Measurements from ENCODE around the gene SCUBE3.

SCUBE3 gene

DNA sequence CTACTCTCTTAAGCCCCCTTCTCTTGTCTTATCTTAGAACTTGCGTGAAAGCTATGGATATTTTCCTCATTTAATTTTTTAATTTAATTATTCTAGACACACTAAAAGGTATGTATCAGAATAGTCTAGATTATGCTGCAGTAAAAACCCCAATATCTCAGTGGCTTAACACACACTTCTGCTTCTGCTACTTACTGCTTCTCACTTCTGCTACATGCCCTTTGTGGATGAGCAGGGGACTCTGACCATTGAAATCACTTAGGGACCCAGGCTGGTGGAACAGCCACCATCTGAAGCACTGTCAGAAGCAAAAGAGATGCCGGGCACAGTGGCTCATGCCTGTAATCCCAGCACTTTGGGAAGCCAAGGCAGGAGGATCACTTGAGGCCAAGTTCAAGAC lies 27.2 kb upstream of the SCUBE3 start:
- Mint-ChIP-seq H3K27ac (no peak overlapping the region), H3K4me1 (ENCODE audit: low read depth) (no peaks in the 10 kb centered on the region), H3K36me3 (ENCODE audit: low read depth) (no peaks in the 10 kb centered on the region), H3K27me3 (peaks cover 34% of the 10 kb centered on the region), H3K9me3 (no peaks in the 10 kb centered on the region), H3K4me3 (no peak overlapping the region)
- DNase-seq, result no peak

DNA sequence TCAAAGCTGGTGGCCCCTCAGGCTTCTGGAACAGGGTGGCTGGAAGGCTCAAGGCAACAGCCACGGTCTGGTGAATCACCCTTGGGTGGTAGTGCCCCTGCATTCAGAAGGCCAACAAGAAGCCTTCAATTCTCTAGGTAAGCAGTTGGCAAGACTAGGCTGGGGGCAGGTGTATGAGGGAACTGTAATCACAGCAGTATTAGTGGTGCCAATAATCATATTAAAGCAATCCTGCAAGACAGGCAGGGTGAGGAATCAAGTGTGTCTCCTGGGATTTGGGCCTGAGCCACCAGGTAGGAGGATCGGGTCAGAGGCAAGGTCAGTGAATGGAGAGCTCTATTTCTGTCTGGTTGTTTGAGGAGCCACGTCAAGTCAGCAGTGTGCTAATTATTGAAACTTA lies 24.9 kb upstream of the SCUBE3 start:
- no peak overlapping the region for H3K27ac Mint-ChIP-seq
- no peak for DNase-seq
- no peak overlapping the region for H3K4me3 Mint-ChIP-seq
- peaks cover 3% of the 10 kb centered on the region for H3K4me1 Mint-ChIP-seq (ENCODE audit: low read depth)
- no peaks in the 10 kb centered on the region for H3K9me3 Mint-ChIP-seq
- H3K27me3 Mint-ChIP-seq, result peaks cover 25% of the 10 kb centered on the region
- no peaks in the 10 kb centered on the region for H3K36me3 Mint-ChIP-seq (ENCODE audit: low read depth)

DNA sequence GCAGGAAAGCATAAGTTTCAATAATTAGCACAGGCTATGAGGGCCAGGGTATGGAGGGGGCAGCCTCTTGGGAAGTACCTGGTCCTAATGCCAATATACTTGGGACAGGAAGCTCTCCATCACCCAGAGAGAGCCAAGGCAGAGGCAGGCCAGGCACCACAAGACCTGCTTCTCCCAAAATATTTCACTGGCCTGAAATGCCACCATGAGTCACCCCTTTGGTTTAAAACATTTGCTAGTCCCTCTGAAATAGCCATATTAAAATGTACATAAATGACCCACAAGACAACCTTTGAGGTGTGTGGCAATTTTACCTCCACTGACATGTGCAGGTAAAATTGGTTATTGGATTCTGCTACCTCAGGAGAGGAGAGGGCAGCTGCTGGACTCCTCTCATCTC lies 23.4 kb upstream of the SCUBE3 start:
- Mint-ChIP-seq H3K27me3 (peaks cover 24% of the 10 kb centered on the region), H3K9me3 (no peaks in the 10 kb centered on the region), H3K36me3 (ENCODE audit: low read depth) (no peaks in the 10 kb centered on the region), H3K4me3 (no peak overlapping the region), H3K27ac (no peak overlapping the region), H3K4me1 (ENCODE audit: low read depth) (peaks cover 6% of the 10 kb centered on the region)
- DNase-seq, result no peak

DNA sequence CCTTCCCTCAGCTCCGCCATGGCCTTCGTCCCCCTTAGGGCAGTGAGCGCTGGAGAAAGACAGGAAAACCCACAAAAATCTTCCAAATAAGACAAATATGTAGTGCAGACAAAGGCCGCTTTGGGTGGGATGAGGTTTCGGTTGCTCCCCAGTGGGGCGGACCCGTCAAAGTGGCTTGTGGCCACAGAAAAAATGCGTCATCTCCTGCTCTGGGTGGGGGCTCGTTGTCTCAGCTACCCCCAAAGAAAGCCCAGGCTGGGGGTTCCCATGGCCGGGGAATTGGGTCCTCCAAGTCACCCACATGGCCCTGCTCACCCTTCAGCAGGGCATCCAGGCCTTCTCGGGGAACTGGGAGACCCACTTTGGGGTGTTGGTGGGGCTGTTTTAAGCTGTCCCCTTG lies 21.9 kb upstream of the SCUBE3 start:
- H3K36me3 Mint-ChIP-seq (ENCODE audit: low read depth), result no peaks in the 10 kb centered on the region
- peaks cover 18% of the 10 kb centered on the region for H3K27me3 Mint-ChIP-seq
- no peak for DNase-seq
- no peak overlapping the region for H3K27ac Mint-ChIP-seq
- peaks cover 6% of the 10 kb centered on the region for H3K4me1 Mint-ChIP-seq (ENCODE audit: low read depth)
- no peaks in the 10 kb centered on the region for H3K9me3 Mint-ChIP-seq
- H3K4me3 Mint-ChIP-seq, result no peak overlapping the region

DNA sequence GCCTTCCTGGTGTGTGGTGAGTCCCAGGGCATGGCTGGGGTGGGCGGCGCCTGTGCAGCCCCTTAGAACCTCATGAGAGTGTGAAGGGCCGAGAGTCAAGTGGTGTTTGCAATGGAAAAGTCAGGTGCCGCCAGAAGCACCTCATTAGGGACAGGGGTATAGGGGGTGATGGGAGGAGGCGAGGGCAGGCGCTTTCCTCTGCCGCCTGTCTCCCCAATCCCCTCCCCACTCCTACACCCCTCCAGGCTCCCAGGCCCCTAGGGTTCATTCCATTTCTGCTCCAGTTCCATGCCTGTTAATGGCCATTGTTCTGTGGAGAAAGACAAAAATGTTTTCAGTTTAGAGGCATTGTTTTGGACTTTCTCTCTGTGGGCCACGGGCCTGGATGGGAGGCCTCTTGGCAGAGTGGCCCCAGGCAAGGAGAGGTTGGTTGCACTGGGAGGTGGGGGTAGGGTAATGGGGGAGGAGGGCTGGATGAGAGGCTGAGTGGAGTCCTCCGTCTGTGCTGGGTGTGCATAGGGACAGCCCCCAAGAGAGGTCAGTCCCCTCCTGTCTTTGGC lies 21.4 kb upstream of the SCUBE3 start:
- H3K27me3 Mint-ChIP-seq, result peaks cover 18% of the 10 kb centered on the region
- H3K36me3 Mint-ChIP-seq (ENCODE audit: low read depth), result no peaks in the 10 kb centered on the region
- H3K27ac Mint-ChIP-seq, result no peak overlapping the region
- no peak overlapping the region for H3K4me3 Mint-ChIP-seq
- H3K9me3 Mint-ChIP-seq, result no peaks in the 10 kb centered on the region
- peaks cover 6% of the 10 kb centered on the region for H3K4me1 Mint-ChIP-seq (ENCODE audit: low read depth)
- DNase-seq, result no peak

GRCh38 chr6:35194390-35194789 lies 19.4 kb upstream of the SCUBE3 start:
- H3K9me3 Mint-ChIP-seq, result no peaks in the 10 kb centered on the region
- H3K4me1 Mint-ChIP-seq (ENCODE audit: low read depth), result peaks cover 6% of the 10 kb centered on the region
- no peaks in the 10 kb centered on the region for H3K36me3 Mint-ChIP-seq (ENCODE audit: low read depth)
- no peak for DNase-seq
- H3K27ac Mint-ChIP-seq, result no peak overlapping the region
- H3K4me3 Mint-ChIP-seq, result no peak overlapping the region
- peaks cover 27% of the 10 kb centered on the region for H3K27me3 Mint-ChIP-seq

DNA sequence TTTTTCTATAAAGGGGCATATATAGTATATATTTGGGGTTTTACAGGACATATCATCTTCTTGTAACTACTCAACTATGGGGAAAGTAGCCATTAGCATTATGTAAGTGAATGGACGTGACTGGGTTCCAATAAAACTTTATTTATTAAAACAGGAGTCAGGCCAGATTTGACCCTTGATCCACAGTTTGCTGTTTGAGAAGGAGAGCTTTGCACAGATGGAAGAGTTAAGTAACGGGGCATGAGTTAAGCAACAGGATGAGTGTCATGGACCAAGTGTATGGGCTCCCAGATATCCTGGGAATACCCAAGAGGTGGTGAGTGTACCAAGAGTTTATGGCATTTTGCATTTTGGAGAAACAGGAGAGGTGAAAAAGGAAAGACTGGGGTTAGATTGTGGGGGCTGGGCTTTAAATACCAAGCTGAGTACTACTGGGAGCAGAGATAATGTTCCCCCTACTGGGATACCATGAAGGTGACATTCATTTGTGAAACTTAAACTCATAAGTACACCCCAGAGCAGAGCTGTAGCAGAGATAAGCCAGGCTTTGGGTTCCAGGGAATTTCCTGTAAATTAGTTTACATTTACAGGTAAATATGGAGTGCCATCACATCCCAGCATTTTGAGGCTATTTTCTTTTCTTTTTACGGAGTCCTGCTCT lies 18.5 kb upstream of the SCUBE3 start:
- no peaks in the 10 kb centered on the region for H3K9me3 Mint-ChIP-seq
- H3K27me3 Mint-ChIP-seq, result peaks cover 30% of the 10 kb centered on the region
- H3K4me1 Mint-ChIP-seq (ENCODE audit: low read depth), result peaks cover 6% of the 10 kb centered on the region
- no peak for DNase-seq
- H3K27ac Mint-ChIP-seq, result no peak overlapping the region
- H3K4me3 Mint-ChIP-seq, result no peak overlapping the region
- no peaks in the 10 kb centered on the region for H3K36me3 Mint-ChIP-seq (ENCODE audit: low read depth)

DNA sequence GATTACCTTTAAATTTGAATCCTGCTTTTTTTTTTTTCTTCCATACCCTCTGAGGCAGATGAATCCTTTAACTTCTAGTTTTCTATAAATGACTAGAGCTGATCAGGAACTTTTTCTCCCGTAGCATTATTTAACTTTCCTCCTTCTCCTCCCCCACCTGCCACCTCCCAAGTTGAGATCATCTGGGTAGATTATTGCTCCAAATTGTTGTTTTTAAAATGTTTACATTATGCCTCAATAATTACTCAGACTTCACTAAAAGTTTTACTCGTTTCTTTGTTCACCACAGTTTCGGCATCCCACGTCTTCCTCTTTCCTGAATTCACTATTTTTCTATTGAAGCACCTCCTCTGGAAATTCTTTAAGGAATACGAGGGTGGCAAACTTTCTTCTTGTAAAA lies 16.6 kb upstream of the SCUBE3 start:
- H3K4me3 Mint-ChIP-seq, result no peak overlapping the region
- peaks cover 6% of the 10 kb centered on the region for H3K4me1 Mint-ChIP-seq (ENCODE audit: low read depth)
- DNase-seq, result no peak
- peaks cover 37% of the 10 kb centered on the region for H3K27me3 Mint-ChIP-seq
- no peaks in the 10 kb centered on the region for H3K9me3 Mint-ChIP-seq
- H3K36me3 Mint-ChIP-seq (ENCODE audit: low read depth), result no peaks in the 10 kb centered on the region
- no peak overlapping the region for H3K27ac Mint-ChIP-seq

DNA sequence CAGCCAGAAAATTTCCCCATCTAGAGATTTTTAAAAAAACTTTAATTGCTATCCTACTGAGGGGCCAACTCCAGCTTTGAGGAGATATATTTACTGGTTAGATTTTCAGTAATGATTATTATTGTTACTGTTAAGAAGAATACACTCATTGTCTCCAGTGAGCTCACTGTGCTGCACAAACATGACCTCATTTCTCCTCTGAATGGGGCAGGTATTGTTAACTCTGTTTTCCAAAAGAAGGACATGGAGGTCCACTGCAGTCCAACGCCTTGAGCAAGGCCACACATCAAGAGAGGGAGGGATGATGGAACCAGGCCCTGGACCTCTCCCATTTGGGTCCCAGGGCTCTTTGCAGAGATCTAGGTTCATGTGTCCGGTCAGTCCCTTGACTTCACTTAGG lies 13.9 kb upstream of the SCUBE3 start:
- H3K4me1 Mint-ChIP-seq (ENCODE audit: low read depth), result no peaks in the 10 kb centered on the region
- peaks cover 46% of the 10 kb centered on the region for H3K27me3 Mint-ChIP-seq
- H3K9me3 Mint-ChIP-seq, result no peaks in the 10 kb centered on the region
- DNase-seq, result no peak
- no peaks in the 10 kb centered on the region for H3K36me3 Mint-ChIP-seq (ENCODE audit: low read depth)
- no peak overlapping the region for H3K4me3 Mint-ChIP-seq
- H3K27ac Mint-ChIP-seq, result no peak overlapping the region

GRCh38 chr6:35202066-35202546 lies 11.7 kb upstream of the SCUBE3 start:
- Mint-ChIP-seq H3K27me3 (peaks cover 58% of the 10 kb centered on the region), H3K4me1 (ENCODE audit: low read depth) (no peaks in the 10 kb centered on the region), H3K9me3 (no peaks in the 10 kb centered on the region), H3K36me3 (ENCODE audit: low read depth) (no peaks in the 10 kb centered on the region), H3K4me3 (no peak overlapping the region), H3K27ac (no peak overlapping the region)
- no peak for DNase-seq

DNA sequence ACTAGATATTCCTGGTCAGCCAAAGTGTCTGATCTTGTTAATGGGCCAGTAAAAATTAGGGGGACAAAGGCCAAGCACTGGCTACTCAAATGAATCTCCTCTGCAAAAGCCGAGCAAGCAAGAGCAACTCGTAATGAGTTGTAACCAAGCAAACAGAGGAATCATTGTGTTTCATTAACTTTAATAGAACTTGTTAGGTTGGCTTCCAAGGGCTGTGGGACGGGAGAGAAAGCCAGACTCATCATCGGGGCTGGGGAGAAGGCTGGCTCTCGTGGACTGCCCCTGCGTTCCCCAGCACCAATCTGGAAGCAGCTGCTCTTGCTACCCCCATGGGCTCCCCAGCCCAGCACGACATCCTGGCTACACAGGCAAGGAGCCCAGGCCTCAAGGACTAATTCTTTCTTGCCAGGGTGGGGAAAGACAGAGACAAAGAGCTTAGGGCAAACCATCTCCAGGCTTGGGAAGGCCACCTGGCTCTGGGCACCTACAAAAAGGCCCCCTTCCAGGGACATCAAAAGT lies 10.5 kb upstream of the SCUBE3 start:
- DNase-seq, result no peak
- Mint-ChIP-seq H3K4me3 (no peak overlapping the region), H3K4me1 (ENCODE audit: low read depth) (no peaks in the 10 kb centered on the region), H3K27me3 (peaks cover 61% of the 10 kb centered on the region), H3K9me3 (no peaks in the 10 kb centered on the region), H3K27ac (no peak overlapping the region), H3K36me3 (ENCODE audit: low read depth) (no peaks in the 10 kb centered on the region)

DNA sequence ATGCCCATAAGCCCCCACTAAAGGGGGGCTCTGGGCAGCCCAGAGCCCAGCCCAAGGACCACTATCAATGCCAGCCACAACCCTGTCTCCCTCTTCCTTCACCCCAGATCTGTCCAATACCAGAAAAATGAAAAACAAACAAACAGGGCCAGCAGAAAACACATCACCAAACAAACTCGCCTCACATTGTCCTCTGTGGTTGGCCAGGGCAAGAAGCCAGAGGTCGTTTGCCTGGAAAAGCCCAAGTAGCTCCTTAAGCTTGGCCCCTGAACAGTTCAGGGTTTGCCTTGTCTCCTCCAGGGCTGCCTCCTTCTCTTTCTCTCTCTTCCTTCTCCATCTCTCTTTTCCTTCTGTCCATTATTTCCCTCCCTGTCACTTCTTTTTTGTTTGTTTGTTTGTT lies 10.1 kb upstream of the SCUBE3 start:
- H3K4me3 Mint-ChIP-seq, result no peak overlapping the region
- no peaks in the 10 kb centered on the region for H3K4me1 Mint-ChIP-seq (ENCODE audit: low read depth)
- H3K27ac Mint-ChIP-seq, result no peak overlapping the region

DNA sequence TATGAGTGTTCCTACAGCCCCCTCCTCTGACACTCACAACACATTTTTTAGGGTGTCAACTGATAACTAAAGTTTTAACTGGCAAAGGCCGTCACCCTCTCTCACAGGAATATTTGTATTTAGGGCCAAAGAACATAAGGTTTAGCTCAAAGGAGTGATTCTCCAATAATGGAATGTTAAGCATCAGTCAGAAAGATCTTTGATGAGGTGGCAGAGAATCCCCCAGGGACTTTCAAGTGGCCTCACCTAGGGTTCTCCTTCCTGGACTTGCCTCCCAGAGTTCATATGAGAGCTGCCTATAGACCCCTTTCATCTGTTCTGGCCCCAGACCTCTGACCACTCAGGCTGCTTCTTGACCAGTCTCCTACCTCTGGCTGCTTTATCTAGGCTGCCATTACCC lies 7.4 kb upstream of the SCUBE3 start:
- Mint-ChIP-seq H3K4me3 (no peak overlapping the region), H3K9me3 (no peaks in the 10 kb centered on the region), H3K27me3 (peaks cover 70% of the 10 kb centered on the region), H3K36me3 (ENCODE audit: low read depth) (no peaks in the 10 kb centered on the region), H3K4me1 (ENCODE audit: low read depth) (no peaks in the 10 kb centered on the region), H3K27ac (no peak overlapping the region)
- DNase-seq, result no peak

More for the DNA sequence above, 10.1 kb upstream of the SCUBE3 start:
- Mint-ChIP-seq H3K36me3 (ENCODE audit: low read depth) (no peaks in the 10 kb centered on the region), H3K9me3 (no peaks in the 10 kb centered on the region), H3K27me3 (peaks cover 63% of the 10 kb centered on the region)
- DNase-seq, result no peak

GRCh38 chr6:35208419-35208818 lies 5.3 kb upstream of the SCUBE3 start:
- Mint-ChIP-seq H3K9me3 (no peaks in the 10 kb centered on the region), H3K36me3 (ENCODE audit: low read depth) (no peaks in the 10 kb centered on the region), H3K4me1 (ENCODE audit: low read depth) (peaks cover 6% of the 10 kb centered on the region), H3K27ac (no peak overlapping the region), H3K27me3 (peaks cover 85% of the 10 kb centered on the region), H3K4me3 (no peak overlapping the region)
- no peak for DNase-seq

- DNase-seq, result no peak
- Mint-ChIP-seq H3K9me3 (no peaks in the 10 kb centered on the region), H3K27me3 (peaks cover 82% of the 10 kb centered on the region), H3K4me1 (ENCODE audit: low read depth) (peaks cover 6% of the 10 kb centered on the region), H3K4me3 (no peak overlapping the region), H3K36me3 (ENCODE audit: low read depth) (no peaks in the 10 kb centered on the region), H3K27ac (no peak overlapping the region)
Observed at GRCh38 chr6:35209081-35209480, 4.7 kb upstream of the SCUBE3 start.

Measured in activated T-cell treated with anti-CD3 and anti-CD28 coated beads, Interleukin-2, amount 50 U/mL, for 24 hours (primary cell).